ENCODE measurements around the gene ILF2.

Gene ILF2

DNA sequence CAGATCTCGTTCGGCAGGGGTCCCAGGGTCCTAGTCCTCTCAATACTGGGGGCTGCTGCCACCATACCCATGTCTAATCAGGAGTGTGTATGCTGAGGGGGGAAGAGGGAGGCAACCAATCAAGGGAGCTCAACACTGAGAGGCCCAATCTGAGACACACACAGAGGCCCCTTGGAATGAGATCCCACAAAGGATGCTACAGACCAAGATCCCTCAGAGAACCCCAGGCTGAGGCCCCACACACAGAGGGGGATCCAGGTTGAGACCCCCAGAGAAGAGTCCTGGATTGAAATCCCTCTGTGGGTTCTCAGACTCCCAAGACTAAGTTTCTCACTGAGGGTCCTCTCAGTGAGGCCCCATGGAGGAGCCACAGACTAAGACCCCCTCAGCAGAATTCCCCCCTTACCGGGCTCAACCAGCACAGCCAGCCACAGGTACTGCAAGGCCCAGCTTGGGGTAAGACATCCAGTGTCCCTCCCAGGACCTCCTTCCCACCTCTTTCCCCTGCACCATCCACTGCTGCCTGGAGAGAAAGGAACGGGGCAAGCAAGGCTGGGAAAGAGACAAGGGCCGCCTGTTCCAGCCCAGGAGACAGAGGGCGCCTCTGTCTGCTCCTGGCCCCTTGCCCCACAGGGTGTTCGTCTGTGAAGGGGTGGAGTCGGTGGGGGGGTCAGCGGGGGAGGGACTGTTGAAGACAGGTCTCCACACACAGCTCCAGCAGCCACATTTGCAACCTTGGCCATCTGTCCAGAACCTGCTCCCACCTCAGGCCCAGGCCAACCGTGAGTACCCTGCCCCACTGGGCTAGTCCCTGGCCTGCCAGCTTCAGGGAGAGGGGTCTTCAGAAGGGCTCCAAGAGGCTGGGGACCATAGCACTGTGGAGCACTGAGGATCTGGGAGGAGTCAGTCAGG is 42.8 kb downstream of the ILF2 start, which contains the start of gene S100A1:
S100A1 (plus strand) TSS at position 720 of the 912 bp plus-strand sequence. CDS start 2,088 bp downstream, outside the sequence.
- Histone ChIP-seq H3K23ac (ENCODE audit: low read depth, low read length, poor library complexity) (peak within 1 kb of the TSS; percentile 11), H2BK120ac (ENCODE audit: low read depth, low read length) (peak within 1 kb of the TSS; percentile 78), H3K4me1 (ENCODE audit: control insufficient read depth in 2 of 2, insufficient read depth in 1 of 2, low read depth in 1 of 2, low read length in 2 of 2) (peaks cover 12 to 13% of the 10 kb centered on the region in 2 donors), H4K8ac (ENCODE audit: low read depth, low read length) (no peak within 1 kb of the TSS), H3K9ac (ENCODE audit: low read depth, low read length, poor library complexity) (peak within 1 kb of the TSS; percentile 1), H3K4me3 (ENCODE audit: low read length in 2 of 2) (peak within 1 kb of the TSS; percentile 59 to 72), H3K27ac (replicated peaks; ENCODE audit: low read length) (peak within 1 kb of the TSS; percentile 85), H2AK5ac (ENCODE audit: low read depth, low read length) (peak within 1 kb of the TSS; percentile 76), H3K36me3 (replicated peaks in 1 of 2; ENCODE audit: control insufficient read depth in 2 of 2, insufficient read depth in 2 of 2, low read length in 2 of 2) (peaks cover 0 to 19% of the 10 kb centered on the region in 2 donors), H3K4me2 (ENCODE audit: insufficient read depth, low read length, poor library complexity, severe bottlenecking) (peak within 1 kb of the TSS; percentile 79), H3K9me3 (replicated peaks in 1 of 2; ENCODE audit: control insufficient read depth in 2 of 2, insufficient read depth in 1 of 2, low read depth in 1 of 2, low read length in 2 of 2) (no peaks in the 10 kb centered on the region), H2BK5ac (ENCODE audit: low read length) (peak within 1 kb of the TSS; percentile 67), H2BK12ac (ENCODE audit: low read length) (peak within 1 kb of the TSS; percentile 68), H3K27me3 (ENCODE audit: control insufficient read depth in 3 of 3, insufficient read depth in 3 of 3, low read depth in 1 of 3, low read length in 3 of 3) (no peaks in the 10 kb centered on the region), H2AFZ (ENCODE audit: low read length) (peak within 1 kb of the TSS; percentile 88), H3K4ac (ENCODE audit: low read length) (no peak within 1 kb of the TSS), H4K91ac (ENCODE audit: low read depth, low read length, poor library complexity) (no peak within 1 kb of the TSS), H3K14ac (ENCODE audit: low read length) (no peak within 1 kb of the TSS), H3K18ac (ENCODE audit: low read length) (peak within 1 kb of the TSS; percentile 97), H2BK15ac (ENCODE audit: low read length) (peak within 1 kb of the TSS; percentile 78), H3K79me1 (ENCODE audit: low read depth, low read length) (peaks cover 3% of the 10 kb centered on the region)
- no CpG with 5 or more reads among the region's 10 CpGs for WGBS, 2 donors (ENCODE audit: extremely low coverage in 2 of 2, insufficient read length in 2 of 2, insufficient replicate concordance in 1 of 2)
- DNase-seq (ENCODE audit: low spot score): no peak

GRCh38 chr1:153626904-153627714 is 43.7 kb downstream of the ILF2 start, which contains the start of gene S100A13:
Gene S100A13, minus strand, starts transcription at chr1:153627505. Its CDS starts 1,033 bp downstream, at chr1:153626472.
- Histone ChIP-seq H3K27ac (replicated peaks; ENCODE audit: low read length) (peak within 1 kb of the TSS; percentile 85), H4K8ac (ENCODE audit: low read depth, low read length) (peak within 1 kb of the TSS; percentile 29), H2BK120ac (ENCODE audit: low read depth, low read length) (peak within 1 kb of the TSS; percentile 78), H4K91ac (ENCODE audit: low read depth, low read length, poor library complexity) (no peak within 1 kb of the TSS), H2AK5ac (ENCODE audit: low read depth, low read length) (peak within 1 kb of the TSS; percentile 82), H3K27me3 (ENCODE audit: control insufficient read depth in 3 of 3, insufficient read depth in 3 of 3, low read depth in 1 of 3, low read length in 3 of 3) (no peaks in the 10 kb centered on the region), H3K36me3 (replicated peaks in 1 of 2; ENCODE audit: control insufficient read depth in 2 of 2, insufficient read depth in 2 of 2, low read length in 2 of 2) (peaks cover 0 to 27% of the 10 kb centered on the region in 2 donors), H3K79me1 (ENCODE audit: low read depth, low read length) (peaks cover 3% of the 10 kb centered on the region), H3K4me2 (ENCODE audit: insufficient read depth, low read length, poor library complexity, severe bottlenecking) (peak within 1 kb of the TSS; percentile 79), H3K9ac (ENCODE audit: low read depth, low read length, poor library complexity) (peak within 1 kb of the TSS; percentile 82), H3K4me1 (ENCODE audit: control insufficient read depth in 2 of 2, insufficient read depth in 1 of 2, low read depth in 1 of 2, low read length in 2 of 2) (peaks cover 12 to 13% of the 10 kb centered on the region in 2 donors), H3K4ac (ENCODE audit: low read length) (peak within 1 kb of the TSS; percentile 58), H3K4me3 (ENCODE audit: low read length in 2 of 2) (peak within 1 kb of the TSS; percentile 59 to 72), H3K9me3 (replicated peaks in 1 of 2; ENCODE audit: control insufficient read depth in 2 of 2, insufficient read depth in 1 of 2, low read depth in 1 of 2, low read length in 2 of 2) (no peaks in the 10 kb centered on the region), H3K18ac (ENCODE audit: low read length) (peak within 1 kb of the TSS; percentile 97), H2BK12ac (ENCODE audit: low read length) (peak within 1 kb of the TSS; percentile 68), H2AFZ (ENCODE audit: low read length) (peak within 1 kb of the TSS; percentile 88), H3K14ac (ENCODE audit: low read length) (peak within 1 kb of the TSS; percentile 73), H2BK15ac (ENCODE audit: low read length) (peak within 1 kb of the TSS; percentile 78), H2BK5ac (ENCODE audit: low read length) (peak within 1 kb of the TSS; percentile 67), H3K23ac (ENCODE audit: low read depth, low read length, poor library complexity) (peak within 1 kb of the TSS; percentile 11)
- DNase-seq (ENCODE audit: low spot score): peak; percentile 90
- no CpG with 5 or more reads among the region's 28 CpGs for WGBS, 2 donors (ENCODE audit: extremely low coverage in 2 of 2, insufficient read length in 2 of 2, insufficient replicate concordance in 1 of 2)

DNA sequence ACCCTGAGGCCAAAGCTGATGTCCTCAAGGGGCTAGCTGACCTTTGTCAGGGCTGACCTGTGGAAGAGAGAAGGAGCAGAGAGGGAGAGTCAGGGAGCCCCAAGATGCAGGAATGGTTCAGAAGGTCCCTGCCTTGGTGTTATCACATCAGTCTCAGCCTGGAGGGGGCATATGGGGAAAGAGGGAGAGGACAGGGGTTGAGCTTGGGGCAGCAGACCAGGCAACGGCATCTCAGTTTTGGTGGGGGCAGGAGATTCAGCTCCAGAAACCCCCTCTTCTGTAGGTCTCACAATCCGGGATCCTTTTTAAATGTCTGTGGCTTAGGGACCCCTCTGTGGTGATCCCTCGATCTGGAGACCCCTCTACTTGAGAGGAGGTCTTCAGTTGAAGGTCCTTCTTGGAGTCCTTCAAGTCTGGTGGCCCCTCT is 44.3 kb downstream of the ILF2 start:
- H2AFZ ChIP-seq (ENCODE audit: low read length): peak overlapping the region; percentile 88
- no peak overlapping the region for H3K23ac ChIP-seq (ENCODE audit: low read depth, low read length, poor library complexity)
- peak overlapping the region; percentile 78 for H2BK15ac ChIP-seq (ENCODE audit: low read length)
- no peak overlapping the region for H2BK5ac ChIP-seq (ENCODE audit: low read length)
- peaks cover 0 to 27% of the 10 kb centered on the region in 2 donors for H3K36me3 ChIP-seq (replicated peaks in 1 of 2; ENCODE audit: control insufficient read depth in 2 of 2, insufficient read depth in 2 of 2, low read length in 2 of 2)
- peaks cover 12 to 13% of the 10 kb centered on the region in 2 donors for H3K4me1 ChIP-seq (ENCODE audit: control insufficient read depth in 2 of 2, insufficient read depth in 1 of 2, low read depth in 1 of 2, low read length in 2 of 2)
- peak overlapping the region; percentile 68 for H2BK12ac ChIP-seq (ENCODE audit: low read length)
- H3K9ac ChIP-seq (ENCODE audit: low read depth, low read length, poor library complexity): no peak overlapping the region
- H2AK5ac ChIP-seq (ENCODE audit: low read depth, low read length): peak overlapping the region; percentile 82
- no peaks in the 10 kb centered on the region for H3K27me3 ChIP-seq (ENCODE audit: control insufficient read depth in 3 of 3, insufficient read depth in 3 of 3, low read depth in 1 of 3, low read length in 3 of 3)
- DNase-seq (ENCODE audit: low spot score): no peak
- peaks cover 3% of the 10 kb centered on the region for H3K79me1 ChIP-seq (ENCODE audit: low read depth, low read length)
- H3K4me3 ChIP-seq (ENCODE audit: low read length in 2 of 2): peak overlapping the region in 1 of 2 donors; percentile 59
- peak overlapping the region; percentile 77 for H2BK120ac ChIP-seq (ENCODE audit: low read depth, low read length)
- H3K27ac ChIP-seq (replicated peaks; ENCODE audit: low read length): no peak overlapping the region
- H4K8ac ChIP-seq (ENCODE audit: low read depth, low read length): peak overlapping the region; percentile 29
- H3K4me2 ChIP-seq (ENCODE audit: insufficient read depth, low read length, poor library complexity, severe bottlenecking): peak overlapping the region; percentile 79
- WGBS, 2 donors (ENCODE audit: extremely low coverage in 2 of 2, insufficient read length in 2 of 2, insufficient replicate concordance in 1 of 2): no CpG with 5 or more reads among the region's 3 CpGs
- peak overlapping the region; percentile 58 for H3K4ac ChIP-seq (ENCODE audit: low read length)
- no peaks in the 10 kb centered on the region for H3K9me3 ChIP-seq (replicated peaks in 1 of 2; ENCODE audit: control insufficient read depth in 2 of 2, insufficient read depth in 1 of 2, low read depth in 1 of 2, low read length in 2 of 2)
- H3K14ac ChIP-seq (ENCODE audit: low read length): peak overlapping the region; percentile 12
- no peak overlapping the region for H4K91ac ChIP-seq (ENCODE audit: low read depth, low read length, poor library complexity)
- peak overlapping the region; percentile 97 for H3K18ac ChIP-seq (ENCODE audit: low read length)

Data from neuronal stem cell (in vitro differentiated cells).